HCT116 (cell line): ENCODE results near the gene TLCD3A. TPM values are rescaled to one million over a fixed set of nuclear protein-coding genes. Genes with fewer than 3 reads are reported as not detected.

Experiments
- ATAC-seq: fragments of 200-7000 bp; cut with Tn5 transposase; 2 replicates; pipeline ENCODE4 v1.9.1; 2020; ENCODE audit warnings: mild to moderate bottlenecking, moderate library complexity
- BruUV-seq: library from RNA; stranded (reverse); fragments of 400-500 nt; replicated peaks from 2 replicates; lab custom pipeline; 2021; lab: Mats Ljungman, UMichigan
- CTCF ChIA-PET: fragments of 300-600 bp; sonication (Branson Sonifier 250); formaldehyde crosslinking; loops from one replicate; lab custom pipeline; 2021; ENCODE audit warnings: antibody characterized with exemption; lab: Charles Lee
- POLR2A ChIA-PET: fragments of 300-600, 350-600 bp; sonication (Branson Sonifier 250); formaldehyde crosslinking; loops from one replicate; lab custom pipeline; 2021; ENCODE audit warnings: antibody characterized with exemption; lab: Charles Lee
- RAD21 ChIA-PET, 2 experiments: fragments of 300-600 bp; sonication (Branson Sonifier 250); formaldehyde crosslinking; loops; one replicate each; lab custom pipeline; 2023; ENCODE audit warnings: low total read pairs in 2 of 2; ENCODE audit not compliant: uncharacterized antibody in 2 of 2, unreplicated experiment in 2 of 2, low non-redundant PET in 1 of 2; lab: Charles Lee
- DNase-seq: peaks from one replicate; pipeline ENCODE4 v3.0.0-alpha.2; 2010; ENCODE audit warnings: low read depth, low spot score
- H2AFZ ChIP-seq: fragments of 200-600 bp; shearing (Covaris generic), sonication (generic); 2 replicates; pipeline ENCODE4 v1.6.1; 2017; ENCODE audit warnings: low read depth, mixed run types, mixed read lengths, antibody characterized with exemption, low read length; ENCODE audit not compliant: poor library complexity, severe bottlenecking
- H3K27ac ChIP-seq: 2 replicates; pipeline ENCODE4 v1.5.1; 2012; ENCODE audit warnings: low read depth, low read length
- H3K27me3 ChIP-seq: fragments of 200-600 bp; sonication (generic); 2 replicates; pipeline ENCODE4 v1.6.1; 2016; ENCODE audit warnings: mixed run types, low read length, mixed read lengths; ENCODE audit not compliant: insufficient read depth
- H3K36me3 ChIP-seq, 2 experiments: fragments of 200-500 bp in 1 of 2; fragments of 200-600 bp in 1 of 2; sonication (Bioruptor generic) in 1 of 2; sonication (generic) in 1 of 2; 2 replicates each; pipeline versions ENCODE4 v1.5.1 to v1.6.1; 2014 to 2016; ENCODE audit warnings: low read length in 2 of 2, inconsistent platforms in 1 of 2, mixed read lengths in 1 of 2, mixed run types in 1 of 2; ENCODE audit not compliant: insufficient read depth in 2 of 2, control insufficient read depth in 1 of 2
- H3K4me1 ChIP-seq, 2 experiments: fragments of 200-600 bp in 1 of 2; sonication (generic) in 1 of 2; 2 replicates each; pipeline versions ENCODE4 v1.5.1 to v1.6.1; 2012 to 2017; ENCODE audit warnings: low read length in 2 of 2, inconsistent platforms in 1 of 2, mild to moderate bottlenecking in 1 of 2, mixed read lengths in 1 of 2, mixed run types in 1 of 2, moderate library complexity in 1 of 2; ENCODE audit not compliant: insufficient read depth in 2 of 2, control insufficient read depth in 1 of 2
- H3K4me2 ChIP-seq: fragments of 200-600 bp; sonication (generic); 2 replicates; pipeline ENCODE4 v1.6.1; 2017; ENCODE audit warnings: mixed run types, low read length, mixed read lengths
- H3K4me3 ChIP-seq, 2 experiments: fragments of 200-600 bp in 1 of 2; sonication (generic) in 1 of 2; replicated peaks in 1 of 2; 2 replicates each; pipeline ENCODE4 v1.5.1; 2011 to 2016; ENCODE audit warnings: low read length in 2 of 2, control low read depth in 1 of 2, low read depth in 1 of 2, mild to moderate bottlenecking in 1 of 2, mixed read lengths in 1 of 2, mixed run types in 1 of 2
- H3K79me2 ChIP-seq: fragments of 200-600 bp; sonication (generic); 2 replicates; pipeline ENCODE4 v1.6.1; 2017; ENCODE audit warnings: mild to moderate bottlenecking, mixed run types, low read length, moderate library complexity, mixed read lengths; ENCODE audit not compliant: insufficient read depth
- H3K9ac ChIP-seq: fragments of 200-600 bp; sonication (generic); 2 replicates; pipeline ENCODE4 v1.6.1; 2016; ENCODE audit warnings: low read length, mixed read lengths
- H3K9me2 ChIP-seq: fragments of 200-600 bp; sonication (generic), shearing (Covaris generic); 2 replicates; pipeline ENCODE4 v1.6.1; 2017; ENCODE audit warnings: mixed run types, mild to moderate bottlenecking, moderate library complexity; ENCODE audit not compliant: insufficient read depth
- H3K9me3 ChIP-seq, 2 experiments: fragments of 200-500 bp in 1 of 2; fragments of 200-600 bp in 1 of 2; sonication (Bioruptor generic) in 1 of 2; sonication (generic) in 1 of 2; 2 replicates each; pipeline ENCODE4 v1.6.1; 2014 to 2017; ENCODE audit warnings: low read length in 2 of 2, mixed read lengths in 2 of 2, inconsistent platforms in 1 of 2, low read depth in 1 of 2, mild to moderate bottlenecking in 1 of 2, mixed run types in 1 of 2, moderate library complexity in 1 of 2; ENCODE audit not compliant: control insufficient read depth in 1 of 2, insufficient read depth in 1 of 2
- H4K20me1 ChIP-seq: fragments of 200-600 bp; sonication (generic), shearing (Covaris generic); 2 replicates; pipeline ENCODE4 v1.6.1; 2017; ENCODE audit warnings: mixed run types, mild to moderate bottlenecking, moderate library complexity; ENCODE audit not compliant: insufficient read depth
- CBX3 ChIP-seq: IDR thresholded peaks from 2 replicates; pipeline ENCODE4 v1.6.1; 2012; ENCODE audit warnings: low read depth
- CEBPB ChIP-seq: IDR thresholded peaks from 2 replicates; pipeline ENCODE4 v1.6.1; 2012; ENCODE audit warnings: low read depth
- FOSL1 ChIP-seq: IDR thresholded peaks from 2 replicates; pipeline ENCODE4 v1.6.1; 2012; ENCODE audit warnings: low read depth
- MAX ChIP-seq: IDR thresholded peaks from 2 replicates; pipeline ENCODE4 v1.6.1; 2012
- POLR2A ChIP-seq: IDR thresholded peaks from 2 replicates; pipeline ENCODE4 v1.7.0; 2011; ENCODE audit warnings: borderline replicate concordance; ENCODE audit not compliant: insufficient read depth, insufficient read length; ENCODE audit errors: extremely low read depth
- RAD21 ChIP-seq: IDR thresholded peaks from 2 replicates; pipeline ENCODE4 v1.6.1; 2012; ENCODE audit warnings: low read depth, mild to moderate bottlenecking
- REST ChIP-seq: IDR thresholded peaks from 2 replicates; pipeline ENCODE4 v1.6.1; 2012; ENCODE audit warnings: low read depth
- SIN3A ChIP-seq: IDR thresholded peaks from 2 replicates; pipeline ENCODE4 v1.6.1; 2012; ENCODE audit warnings: low read depth
- SP1 ChIP-seq: IDR thresholded peaks from 2 replicates; pipeline ENCODE4 v1.6.1; 2012; ENCODE audit warnings: low read depth
- TCF7L2 ChIP-seq: IDR thresholded peaks from 2 replicates; pipeline ENCODE4 v1.7.0; 2011; ENCODE audit warnings: borderline replicate concordance, inconsistent platforms; ENCODE audit not compliant: insufficient read depth, insufficient read length; ENCODE audit errors: extremely low read depth
- YY1 ChIP-seq: IDR thresholded peaks from 2 replicates; pipeline ENCODE4 v1.6.1; 2011; ENCODE audit warnings: low read length, low read depth, moderate library complexity, mild to moderate bottlenecking; ENCODE audit not compliant: insufficient replicate concordance; ENCODE audit errors: extremely low read depth
- intact Hi-C: fragments of 100-400 bp; cut with micrococcal nuclease; formaldehyde crosslinking; loops from 2 replicates; pipeline ENCODE4 v1.10.0; 2022
- total RNA-seq: library from RNA; stranded (reverse); gene quantifications from one replicate; pipeline ENCODE4 v1.2.1, GENCODE V29; 2021; ENCODE audit not compliant: unreplicated experiment

The TLCD3A gene
- total RNA-seq, 1 experiment from 2014 or later, result 26.0 TPM

GRCh38 chr17:787641-788221, 55.3 kb downstream of the TLCD3A start:
- RAD21 ChIA-PET, result no interaction called here
- intact Hi-C loops, result no loop called here
- H3K36me3 ChIP-seq, result peaks cover 11 to 42% of the 10 kb centered on the region in 2 experiments; a peak in 3 of 4 replicates
- no peak overlapping the region for H3K27ac ChIP-seq
- DNase-seq, result no peak
- H3K9me3 ChIP-seq, result no peaks in the 10 kb centered on the region
- no peaks in the 10 kb centered on the region for H3K27me3 ChIP-seq
- ATAC-seq, result no peak
- TF ChIP-seq REST (no peak), CBX3 (no peak), MAX (no peak), CEBPB (no peak), SP1 (no peak), POLR2A (no peak), SIN3A (no peak), TCF7L2 (no peak), FOSL1 (no peak), YY1 (no peak), RAD21 (no peak)
- TF ChIP-seq, all 23 proteins: peak for 0
- Histone ChIP-seq H3K9ac (no peak overlapping the region), H3K4me2 (no peak overlapping the region), H3K9me2 (no peaks in the 10 kb centered on the region), H2AFZ (no peak overlapping the region), H3K4me1 (peaks cover 7 to 11% of the 10 kb centered on the region in 2 experiments; a peak in 3 of 4 replicates), H3K4me3 (no peak overlapping the region), H3K79me2 (peaks cover 60% of the 10 kb centered on the region), H4K20me1 (no peaks in the 10 kb centered on the region)
- POLR2A ChIA-PET, result no interaction called here
- no TSS peak for BruUV-seq
- CTCF ChIA-PET, result no interaction called here
